ENCODE results near the gene PLCL2.

The PLCL2 gene

GRCh38 chr3:17059989-17060550 lies 175.3 kb downstream of the PLCL2 start:
- H3K23ac ChIP-seq (ENCODE audit: low read length): no peak overlapping the region
- H2BK5ac ChIP-seq (ENCODE audit: low read depth, low read length, poor library complexity): no peak overlapping the region
- H2AK5ac ChIP-seq (ENCODE audit: low read length): no peak overlapping the region
- H4K12ac ChIP-seq (ENCODE audit: low read depth, low read length): no peak overlapping the region
- H2AFZ ChIP-seq (ENCODE audit: insufficient read depth, low read length, poor library complexity): no peak overlapping the region
- H3K4me3 ChIP-seq (ENCODE audit: low read depth, low read length): no peak overlapping the region
- no peak overlapping the region for H3K9ac ChIP-seq (ENCODE audit: low read length)
- no peak for DNase-seq
- no peaks in the 10 kb centered on the region for H3K79me1 ChIP-seq (ENCODE audit: low read length)
- H3K4ac ChIP-seq (ENCODE audit: low read depth, low read length): no peak overlapping the region
- no CpG with 5 or more reads among the region's 5 CpGs for WGBS (ENCODE audit: extremely low coverage, insufficient coverage, insufficient read length)
- no peaks in the 10 kb centered on the region for H3K27me3 ChIP-seq (ENCODE audit: insufficient read depth, low read length)
- H3K79me2 ChIP-seq (ENCODE audit: control insufficient read depth, insufficient read depth, low read length, poor library complexity): no peaks in the 10 kb centered on the region
- H3K4me2 ChIP-seq (ENCODE audit: low read length): no peak overlapping the region
- no peak overlapping the region for H2BK12ac ChIP-seq (ENCODE audit: low read length)
- no peaks in the 10 kb centered on the region for H3K36me3 ChIP-seq (ENCODE audit: control insufficient read depth in 1 of 2, insufficient read depth in 2 of 2, low read length in 2 of 2)
- H4K91ac ChIP-seq (ENCODE audit: low read depth, low read length): no peak overlapping the region
- H4K8ac ChIP-seq (ENCODE audit: low read depth, low read length): no peak overlapping the region
- H3K27ac ChIP-seq (ENCODE audit: low read depth, low read length): no peak overlapping the region
- no peak overlapping the region for H3K18ac ChIP-seq (ENCODE audit: low read length)
- no peak overlapping the region for H2BK120ac ChIP-seq (ENCODE audit: insufficient read depth, low read length, poor library complexity)
- no peaks in the 10 kb centered on the region for H3K9me3 ChIP-seq (ENCODE audit: insufficient read depth, low read depth, low read length)
- no peak overlapping the region for H3K14ac ChIP-seq (ENCODE audit: low read length)
- no peaks in the 10 kb centered on the region for H3K4me1 ChIP-seq (ENCODE audit: control insufficient read depth in 1 of 2, insufficient read depth in 2 of 2, low read length in 2 of 2)

GRCh38 chr3:17061005-17061404 lies 176.2 kb downstream of the PLCL2 start:
- Histone ChIP-seq H2BK12ac (ENCODE audit: low read length) (no peak overlapping the region), H4K8ac (ENCODE audit: low read depth, low read length) (no peak overlapping the region), H3K14ac (ENCODE audit: low read length) (no peak overlapping the region), H3K23ac (ENCODE audit: low read length) (no peak overlapping the region), H3K4me3 (ENCODE audit: low read depth, low read length) (no peak overlapping the region), H2AK5ac (ENCODE audit: low read length) (no peak overlapping the region), H3K9ac (ENCODE audit: low read length) (no peak overlapping the region), H3K4ac (ENCODE audit: low read depth, low read length) (no peak overlapping the region), H4K91ac (ENCODE audit: low read depth, low read length) (no peak overlapping the region), H3K27me3 (ENCODE audit: insufficient read depth, low read length) (no peaks in the 10 kb centered on the region), H2AFZ (ENCODE audit: insufficient read depth, low read length, poor library complexity) (no peak overlapping the region), H3K79me2 (ENCODE audit: control insufficient read depth, insufficient read depth, low read length, poor library complexity) (no peaks in the 10 kb centered on the region), H3K79me1 (ENCODE audit: low read length) (no peaks in the 10 kb centered on the region), H4K12ac (ENCODE audit: low read depth, low read length) (no peak overlapping the region), H2BK5ac (ENCODE audit: low read depth, low read length, poor library complexity) (no peak overlapping the region), H3K4me1 (ENCODE audit: control insufficient read depth in 1 of 2, insufficient read depth in 2 of 2, low read length in 2 of 2) (no peaks in the 10 kb centered on the region), H3K36me3 (ENCODE audit: control insufficient read depth in 1 of 2, insufficient read depth in 2 of 2, low read length in 2 of 2) (no peaks in the 10 kb centered on the region), H3K27ac (ENCODE audit: low read depth, low read length) (no peak overlapping the region), H3K9me3 (ENCODE audit: insufficient read depth, low read depth, low read length) (no peaks in the 10 kb centered on the region), H3K18ac (ENCODE audit: low read length) (no peak overlapping the region), H2BK120ac (ENCODE audit: insufficient read depth, low read length, poor library complexity) (no peak overlapping the region), H3K4me2 (ENCODE audit: low read length) (no peak overlapping the region)
- DNase-seq: no peak
- no CpG with 5 or more reads among the region's 3 CpGs for WGBS (ENCODE audit: extremely low coverage, insufficient coverage, insufficient read length)

GRCh38 chr3:17062736-17063135 lies 178.0 kb downstream of the PLCL2 start:
- Histone ChIP-seq H2AK5ac (ENCODE audit: low read length) (no peak overlapping the region), H2AFZ (ENCODE audit: insufficient read depth, low read length, poor library complexity) (no peak overlapping the region), H3K4ac (ENCODE audit: low read depth, low read length) (no peak overlapping the region), H4K12ac (ENCODE audit: low read depth, low read length) (no peak overlapping the region), H3K4me2 (ENCODE audit: low read length) (no peak overlapping the region), H3K27me3 (ENCODE audit: insufficient read depth, low read length) (no peaks in the 10 kb centered on the region), H3K27ac (ENCODE audit: low read depth, low read length) (no peak overlapping the region), H3K4me1 (ENCODE audit: control insufficient read depth in 1 of 2, insufficient read depth in 2 of 2, low read length in 2 of 2) (no peaks in the 10 kb centered on the region), H3K23ac (ENCODE audit: low read length) (no peak overlapping the region), H2BK12ac (ENCODE audit: low read length) (no peak overlapping the region), H2BK120ac (ENCODE audit: insufficient read depth, low read length, poor library complexity) (no peak overlapping the region), H2BK5ac (ENCODE audit: low read depth, low read length, poor library complexity) (no peak overlapping the region), H3K9ac (ENCODE audit: low read length) (no peak overlapping the region), H3K79me2 (ENCODE audit: control insufficient read depth, insufficient read depth, low read length, poor library complexity) (no peaks in the 10 kb centered on the region), H4K8ac (ENCODE audit: low read depth, low read length) (no peak overlapping the region), H3K79me1 (ENCODE audit: low read length) (no peaks in the 10 kb centered on the region), H3K9me3 (ENCODE audit: insufficient read depth, low read depth, low read length) (no peaks in the 10 kb centered on the region), H3K4me3 (ENCODE audit: low read depth, low read length) (no peak overlapping the region), H3K18ac (ENCODE audit: low read length) (no peak overlapping the region), H4K91ac (ENCODE audit: low read depth, low read length) (no peak overlapping the region), H3K14ac (ENCODE audit: low read length) (no peak overlapping the region), H3K36me3 (ENCODE audit: control insufficient read depth in 1 of 2, insufficient read depth in 2 of 2, low read length in 2 of 2) (no peaks in the 10 kb centered on the region)
- no CpG with 5 or more reads among the region's 3 CpGs for WGBS (ENCODE audit: extremely low coverage, insufficient coverage, insufficient read length)
- DNase-seq: no peak

GRCh38 chr3:17063596-17063995 lies 178.8 kb downstream of the PLCL2 start:
- Histone ChIP-seq H3K14ac (ENCODE audit: low read length) (no peak overlapping the region), H4K91ac (ENCODE audit: low read depth, low read length) (no peak overlapping the region), H3K4ac (ENCODE audit: low read depth, low read length) (no peak overlapping the region), H3K9me3 (ENCODE audit: insufficient read depth, low read depth, low read length) (no peaks in the 10 kb centered on the region), H3K27me3 (ENCODE audit: insufficient read depth, low read length) (no peaks in the 10 kb centered on the region), H2AFZ (ENCODE audit: insufficient read depth, low read length, poor library complexity) (no peak overlapping the region), H2BK120ac (ENCODE audit: insufficient read depth, low read length, poor library complexity) (no peak overlapping the region), H3K4me1 (ENCODE audit: control insufficient read depth in 1 of 2, insufficient read depth in 2 of 2, low read length in 2 of 2) (no peaks in the 10 kb centered on the region), H4K12ac (ENCODE audit: low read depth, low read length) (no peak overlapping the region), H2AK5ac (ENCODE audit: low read length) (no peak overlapping the region), H3K23ac (ENCODE audit: low read length) (no peak overlapping the region), H3K4me3 (ENCODE audit: low read depth, low read length) (no peak overlapping the region), H3K27ac (ENCODE audit: low read depth, low read length) (no peak overlapping the region), H4K8ac (ENCODE audit: low read depth, low read length) (no peak overlapping the region), H3K79me2 (ENCODE audit: control insufficient read depth, insufficient read depth, low read length, poor library complexity) (no peaks in the 10 kb centered on the region), H3K79me1 (ENCODE audit: low read length) (no peaks in the 10 kb centered on the region), H2BK12ac (ENCODE audit: low read length) (no peak overlapping the region), H3K9ac (ENCODE audit: low read length) (no peak overlapping the region), H3K18ac (ENCODE audit: low read length) (no peak overlapping the region), H3K36me3 (ENCODE audit: control insufficient read depth in 1 of 2, insufficient read depth in 2 of 2, low read length in 2 of 2) (no peaks in the 10 kb centered on the region), H2BK5ac (ENCODE audit: low read depth, low read length, poor library complexity) (no peak overlapping the region), H3K4me2 (ENCODE audit: low read length) (no peak overlapping the region)
- WGBS (ENCODE audit: extremely low coverage, insufficient coverage, insufficient read length): no CpG with 5 or more reads among the region's 3 CpGs
- no peak for DNase-seq
